GM18502 (cell line): ENCODE data around the gene KRT4.
"Not testable (repeated sequence)": the region's sequence is repeated elsewhere in the genome, so short reads cannot be mapped to it uniquely, and the experiment has no call there.

Source experiments
- ATAC-seq: cut with Tn5 transposase; IDR thresholded peaks from one replicate; pipeline ENCODE4 v1.9.1; 2021; ENCODE audit warnings: mild to moderate bottlenecking; ENCODE audit not compliant: unreplicated experiment, poor library complexity

Gene KRT4

GRCh38 chr12:52795332-52795674 lies 18.6 kb downstream of the KRT4 start:
- ATAC-seq, result not testable (repeated sequence)

GRCh38 chr12:52794479-52795331 lies 19.2 kb downstream of the KRT4 start:
- ATAC-seq, result no peak

- no peak for ATAC-seq
Measured at GRCh38 chr12:52792185-52793029, 21.5 kb downstream of the KRT4 start.

GRCh38 chr12:52791271-52792184 lies 22.4 kb downstream of the KRT4 start:
- ATAC-seq, result no peak

GRCh38 chr12:52790427-52791270 lies 23.3 kb downstream of the KRT4 start:
- ATAC-seq, result no peak

GRCh38 chr12:52789637-52790426 lies 24.1 kb downstream of the KRT4 start:
- no peak for ATAC-seq

- no peak for ATAC-seq
Measured at GRCh38 chr12:52788876-52789636, 24.9 kb downstream of the KRT4 start.

- ATAC-seq, result no peak
Measured at GRCh38 chr12:52788192-52788875, 25.6 kb downstream of the KRT4 start.

GRCh38 chr12:52787324-52788191 lies 26.4 kb downstream of the KRT4 start:
- no peak for ATAC-seq

- ATAC-seq, result no peak
Measured at GRCh38 chr12:52784909-52785308, 29.0 kb downstream of the KRT4 start.

- no peak for ATAC-seq
Measured at GRCh38 chr12:52783563-52784316, 30.2 kb downstream of the KRT4 start.

- no peak for ATAC-seq
Measured at GRCh38 chr12:52782502-52782901, 31.4 kb downstream of the KRT4 start.

- no peak for ATAC-seq
Measured at GRCh38 chr12:52781399-52782082, 32.4 kb downstream of the KRT4 start.

- no peak for ATAC-seq
Measured at GRCh38 chr12:52779914-52780313, 34.0 kb downstream of the KRT4 start.

- no peak for ATAC-seq
Measured at GRCh38 chr12:52778833-52779232, 35.1 kb downstream of the KRT4 start.
